Measurements from ENCODE around the gene TAF11L9.
"Not testable (repeated sequence)": the region's sequence is repeated elsewhere in the genome, so short reads cannot be mapped to it uniquely, and the experiment has no call there.

The TAF11L9 gene

GRCh38 chr5:17594255-17594654 lies at the start of gene TAF11L9:
Gene TAF11L9, minus strand, starts transcription at chr5:17594394.
- DNase-seq = not testable (repeated sequence)

GRCh38 chr5:17634160-17634559 lies 40.0 kb upstream of the TAF11L9 start, which contains the start of gene TAF11L14:
Gene TAF11L14, plus strand, starts transcription at chr5:17634460.
- no peak for DNase-seq

- not testable (repeated sequence) for DNase-seq
Observed at GRCh38 chr5:17631788-17632187, 37.6 kb upstream of the TAF11L9 start, which contains the start of gene TAF11L13. Gene TAF11L13, plus strand, starts transcription at chr5:17632088.

DNA sequence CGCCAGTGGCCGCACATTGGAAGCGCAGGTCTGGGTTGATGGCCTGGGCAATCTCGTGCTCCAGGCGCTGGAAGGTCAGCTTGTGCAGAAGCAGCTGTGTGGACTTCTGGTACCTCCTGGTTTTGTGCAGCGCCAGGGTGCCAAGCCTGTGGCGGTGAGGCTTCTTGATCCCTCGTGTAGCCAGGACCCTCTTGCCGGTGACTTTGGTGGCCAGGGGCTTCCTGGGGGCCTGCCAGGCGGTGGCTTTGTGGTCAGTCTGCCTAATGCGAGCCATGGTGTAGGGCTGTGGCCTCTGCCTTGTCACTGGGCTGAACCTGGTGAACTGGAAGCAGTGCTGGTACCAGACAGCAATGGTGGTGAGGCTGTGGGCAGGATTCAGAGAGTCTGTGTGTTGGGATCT lies 31.5 kb upstream of the TAF11L9 start:
- no peak for DNase-seq

GRCh38 chr5:17620627-17621026 lies 26.4 kb upstream of the TAF11L9 start:
- DNase-seq = no peak

DNA sequence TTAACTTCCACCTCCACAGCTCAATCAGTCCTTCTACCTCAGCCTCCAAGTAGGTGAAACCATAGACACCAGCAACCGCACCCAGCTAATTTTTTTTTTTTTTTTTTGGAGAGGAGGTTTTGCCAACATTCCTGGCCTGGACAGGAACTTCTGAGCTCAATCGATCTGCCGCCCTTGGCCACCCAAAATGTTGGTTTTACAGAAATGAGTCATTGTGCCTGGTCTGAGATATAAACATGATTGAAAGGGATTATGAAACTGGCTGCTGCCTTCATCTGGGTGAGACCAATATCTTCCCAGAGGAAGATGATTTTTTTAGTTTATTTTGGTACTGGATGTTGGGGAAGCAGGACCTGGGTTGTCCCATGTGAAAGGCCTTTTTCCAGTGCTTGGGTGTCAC lies 25.2 kb upstream of the TAF11L9 start:
- no peak for DNase-seq

DNA sequence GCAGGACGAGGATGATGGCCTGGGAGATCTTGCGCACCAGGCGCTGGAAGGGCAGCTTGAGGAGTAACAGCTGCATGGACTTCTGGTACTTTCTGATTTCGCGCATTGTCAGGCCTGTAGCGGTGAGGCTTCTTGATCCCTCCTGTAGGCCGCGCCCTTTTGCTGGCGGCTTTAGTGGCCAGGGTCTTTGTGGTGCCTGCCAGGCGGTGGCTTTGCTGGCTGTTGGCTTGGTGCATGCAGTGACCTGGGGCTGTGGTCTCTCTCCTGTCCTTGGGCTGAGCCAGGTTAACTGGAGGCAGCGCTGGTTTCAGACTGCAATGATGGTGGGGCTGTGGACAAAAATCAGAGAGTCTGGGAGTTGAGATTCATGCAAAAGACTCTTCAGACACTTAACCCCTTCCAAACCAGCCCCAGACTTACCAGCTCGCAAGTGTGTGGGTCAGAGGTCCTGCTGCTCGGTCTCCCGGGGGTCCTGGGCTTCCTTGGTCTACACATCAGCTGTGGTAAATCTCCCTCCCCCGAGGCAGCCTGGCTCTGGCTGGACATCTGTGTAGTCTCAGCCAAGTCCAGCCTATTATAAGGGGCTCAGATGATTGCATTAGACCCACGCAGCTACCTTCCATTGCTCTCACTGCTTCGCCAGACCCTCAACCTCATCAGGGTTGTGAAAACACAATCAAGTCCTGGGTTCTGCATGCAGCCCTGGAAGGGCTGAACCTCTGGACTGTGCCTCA lies 20.8 kb upstream of the TAF11L9 start:
- no peak for DNase-seq

DNA sequence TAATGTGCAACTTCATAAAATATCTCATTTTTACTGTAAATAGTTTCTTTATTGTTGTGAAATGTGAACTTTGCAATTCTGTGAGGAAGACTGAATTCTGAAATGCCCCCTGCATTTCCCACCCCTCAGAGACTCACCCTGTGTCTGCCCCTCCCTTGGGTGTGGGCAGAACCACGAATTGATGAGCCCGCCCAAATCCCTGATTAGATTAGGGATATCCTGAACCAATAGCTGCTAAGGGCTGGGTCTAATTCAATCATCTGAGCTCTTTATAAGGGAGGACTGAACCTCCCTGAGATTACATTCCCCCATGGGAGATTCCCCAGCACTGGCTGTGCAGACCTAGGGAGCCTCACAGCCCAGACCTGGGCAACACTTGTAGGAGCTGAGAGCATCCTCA lies 15.9 kb upstream of the TAF11L9 start, which contains the start of gene TAF11L12:
Gene TAF11L12 (plus strand): TSS at position 301 of the 400 bp plus-strand sequence.
- DNase-seq = not testable (repeated sequence)

DNA sequence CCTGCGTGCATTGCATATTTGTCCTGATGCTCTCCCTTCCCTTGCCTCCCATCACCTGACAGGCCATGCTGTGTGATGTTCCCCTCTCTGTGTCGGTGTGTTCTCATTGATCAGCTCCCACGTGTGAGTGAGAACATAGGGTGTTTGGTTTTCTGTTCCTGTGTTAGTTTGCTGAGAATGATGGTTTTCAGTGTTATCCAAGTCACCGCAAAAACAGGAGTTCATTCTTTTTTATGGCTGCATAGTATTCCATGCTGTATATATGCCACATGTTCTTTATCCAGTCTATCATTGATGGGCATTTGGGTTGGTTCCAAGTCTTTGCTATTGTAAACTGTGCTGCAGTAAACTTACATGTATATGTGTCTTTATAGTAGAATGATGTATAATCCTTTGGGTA lies 13.3 kb upstream of the TAF11L9 start:
- not testable (repeated sequence) for DNase-seq

DNA sequence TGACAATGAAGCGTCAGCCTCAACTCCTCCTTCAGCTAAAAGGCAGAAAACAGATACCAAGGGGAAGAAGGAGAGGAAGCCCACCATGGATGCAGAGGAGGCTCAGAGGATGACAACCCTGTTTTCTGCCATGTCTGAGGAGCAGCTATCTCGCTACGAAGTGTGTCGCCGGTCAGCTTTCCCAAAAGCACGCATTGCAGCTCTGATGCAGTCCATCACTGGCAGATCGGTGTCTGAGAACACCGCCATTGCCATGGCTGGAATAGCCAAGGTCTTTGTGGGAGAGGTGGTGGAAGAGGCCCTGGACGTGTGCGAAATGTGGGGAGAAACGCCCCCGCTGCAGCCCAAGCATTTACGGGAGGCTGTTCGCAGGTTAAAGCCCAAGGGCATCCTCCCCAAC lies 10.8 kb upstream of the TAF11L9 start:
- DNase-seq = no peak

GRCh38 chr5:17603880-17604279 lies 9.7 kb upstream of the TAF11L9 start, which contains the start of gene TAF11L11:
Gene TAF11L11, plus strand, starts transcription at chr5:17604183.
- DNase-seq = not testable (repeated sequence)

GRCh38 chr5:17597728-17598127 lies 3.5 kb upstream of the TAF11L9 start, which contains the start of gene TAF11L10:
Gene TAF11L10, minus strand, starts transcription at chr5:17597828.
- not testable (repeated sequence) for DNase-seq

DNA sequence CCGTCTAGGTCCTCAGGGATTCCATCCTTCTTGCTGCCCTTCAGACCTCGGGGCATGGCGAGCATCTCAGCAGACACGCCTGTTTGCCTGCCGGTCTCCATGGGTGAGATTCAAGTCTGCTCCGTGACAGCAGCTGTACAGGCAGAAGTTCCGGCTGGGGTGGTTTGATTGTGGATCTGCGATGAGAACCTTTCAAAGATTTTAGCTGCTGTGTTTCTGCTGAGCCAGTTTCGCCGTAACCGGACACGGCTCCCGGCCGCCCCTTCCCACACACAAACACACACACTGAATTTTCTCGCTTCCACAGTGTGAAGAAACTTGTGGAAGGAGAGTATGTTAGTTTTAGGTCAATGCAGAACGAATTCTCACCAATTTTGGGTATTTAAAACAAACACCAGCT lies 3.3 kb downstream of the TAF11L9 start, which contains the start of gene TAF11L8:
Gene TAF11L8 (minus strand): TSS at position 101 of the 400 bp plus-strand sequence.
- DNase-seq = not testable (repeated sequence)

DNA sequence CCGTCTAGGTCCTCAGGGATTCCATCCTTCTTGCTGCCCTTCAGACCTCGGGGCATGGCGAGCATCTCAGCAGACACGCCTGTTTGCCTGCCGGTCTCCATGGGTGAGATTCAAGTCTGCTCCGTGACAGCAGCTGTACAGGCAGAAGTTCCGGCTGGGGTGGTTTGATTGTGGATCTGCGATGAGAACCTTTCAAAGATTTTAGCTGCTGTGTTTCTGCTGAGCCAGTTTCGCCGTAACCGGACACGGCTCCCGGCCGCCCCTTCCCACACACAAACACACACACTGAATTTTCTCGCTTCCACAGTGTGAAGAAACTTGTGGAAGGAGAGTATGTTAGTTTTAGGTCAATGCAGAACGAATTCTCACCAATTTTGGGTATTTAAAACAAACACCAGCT lies 8.5 kb downstream of the TAF11L9 start, which contains the start of gene TAF11L7:
Gene TAF11L7 (minus strand): TSS at position 101 of the 400 bp plus-strand sequence.
- DNase-seq = not testable (repeated sequence)
